Measurements from ENCODE around the gene OSER1. TPM values are rescaled to one million over a fixed set of nuclear protein-coding genes. Genes with fewer than 3 reads are reported as not detected.

OSER1 gene
- total and polyA plus RNA-seq, 9 of the 15 experiments (the other 6 are each of a cell fraction or from before 2014, with no cell fraction given): 15.5 to 57.3 (median 19.9) TPM

- H3K4me3 ChIP-seq: no peak overlapping the region
- POLR2A ChIA-PET: interaction anchor here (0.6 kb wide), 1 partner anchor 128 kb away, joined by 3 read pairs; no protein-coding TSS in a partner anchor
- BruUV-seq (replicated peaks): no TSS peak
- peaks cover 5% of the 10 kb centered on the region; the same call in 1 of the 3 replicates for H3K79me2 ChIP-seq (ENCODE audit: control insufficient read depth, insufficient read depth, low read length)
- H3K27ac ChIP-seq (ENCODE audit: extremely low read depth, low read depth, low read length): no peak overlapping the region
- no peak overlapping the region for H3K9ac ChIP-seq (ENCODE audit: insufficient read depth in 1 of 2, low read depth in 2 of 2, low read length in 2 of 2)
- H3K4me2 ChIP-seq (ENCODE audit: insufficient read depth, low read length): no peak overlapping the region
- ATAC-seq: no peak
- CTCF ChIA-PET (ENCODE audit: low intra/inter-chr PET ratio): interaction anchor here (0.6 kb wide), 1 partner anchor 510 kb away, joined by 4 read pairs; no protein-coding TSS in a partner anchor
- intact Hi-C loops (cut with micrococcal nuclease) (no loop called here), in situ Hi-C loops (cut with MboI) (no loop called here)
- DNase-seq (ENCODE audit: extremely low read depth in 1 of 4, low spot score in 3 of 4): no peak
- H3K36me3 ChIP-seq (ENCODE audit: control insufficient read depth, insufficient read depth, low read length): peaks cover 74% of the 10 kb centered on the region
- TF ChIP-seq EP300 (IDR thresholded peaks at IDR 0.05; ENCODE audit: low read length) (no peak), TFAM (CRISPR knock-in tag; conservative IDR thresholded peaks at IDR 0.05) (no peak), SIN3A (IDR thresholded peaks at IDR 0.05; ENCODE audit: borderline replicate concordance in 2 of 2, control insufficient read depth in 1 of 2, low read depth in 2 of 2, low read length in 2 of 2) (no peak), ZNF140 (CRISPR knock-in tag; IDR thresholded peaks at IDR 0.05) (no peak), ATF7 (IDR thresholded peaks at IDR 0.05) (no peak), HCFC1 (IDR thresholded peaks at IDR 0.05; ENCODE audit: low read depth, low read length) (no peak), ETV6 (IDR thresholded peaks at IDR 0.05; ENCODE audit: borderline replicate concordance in 1 of 2, low read depth in 2 of 2, low read length in 1 of 2) (no peak), ETV6 (CRISPR knock-in tag; IDR thresholded peaks at IDR 0.05; ENCODE audit: borderline replicate concordance) (no peak), NFATC3 (IDR thresholded peaks at IDR 0.05) (no peak), ZKSCAN3 (CRISPR knock-in tag; IDR thresholded peaks at IDR 0.05) (no peak), LEF1 (IDR thresholded peaks at IDR 0.05) (no peak), RBM17 (IDR thresholded peaks at IDR 0.05; ENCODE audit: borderline replicate concordance, low read depth, low read length) (no peak)
- TF ChIP-seq, protein P1, sequence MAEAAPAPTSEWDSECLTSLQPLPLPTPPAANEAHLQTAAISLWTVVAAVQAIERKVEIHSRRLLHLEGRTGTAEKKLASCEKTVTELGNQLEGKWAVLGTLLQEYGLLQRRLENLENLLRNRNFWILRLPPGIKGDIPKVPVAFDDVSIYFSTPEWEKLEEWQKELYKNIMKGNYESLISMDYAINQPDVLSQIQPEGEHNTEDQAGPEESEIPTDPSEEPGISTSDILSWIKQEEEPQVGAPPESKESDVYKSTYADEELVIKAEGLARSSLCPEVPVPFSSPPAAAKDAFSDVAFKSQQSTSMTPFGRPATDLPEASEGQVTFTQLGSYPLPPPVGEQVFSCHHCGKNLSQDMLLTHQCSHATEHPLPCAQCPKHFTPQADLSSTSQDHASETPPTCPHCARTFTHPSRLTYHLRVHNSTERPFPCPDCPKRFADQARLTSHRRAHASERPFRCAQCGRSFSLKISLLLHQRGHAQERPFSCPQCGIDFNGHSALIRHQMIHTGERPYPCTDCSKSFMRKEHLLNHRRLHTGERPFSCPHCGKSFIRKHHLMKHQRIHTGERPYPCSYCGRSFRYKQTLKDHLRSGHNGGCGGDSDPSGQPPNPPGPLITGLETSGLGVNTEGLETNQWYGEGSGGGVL (CRISPR knock-in tag; IDR thresholded peaks at IDR 0.05): no peak
- H3K4me1 ChIP-seq (replicated peaks in 1 of 2; ENCODE audit: control insufficient read depth in 2 of 2, insufficient read depth in 2 of 2, low read length in 2 of 2): peaks cover 6 to 13% of the 10 kb centered on the region in 2 experiments; a peak in 4 of 5 replicates
- no peaks in the 10 kb centered on the region for H3K27me3 ChIP-seq (ENCODE audit: control insufficient read depth in 2 of 2, insufficient read depth in 2 of 2, low read length in 2 of 2)
- no peak for FAIRE-seq
- H3K9me3 ChIP-seq (replicated peaks; ENCODE audit: control insufficient read depth, insufficient read depth, low read depth, low read length): no peaks in the 10 kb centered on the region
- H4K20me1 ChIP-seq (replicated peaks; ENCODE audit: control insufficient read depth, insufficient read depth, low read length): 0 out of 2 replicates have a peak, but pooled peaks cover 6% of the 10 kb centered on the region
- 100% methylated on average over 4 of the region's 4 CpGs for WGBS (ENCODE audit: insufficient coverage, low coverage, missing lambda C conversion rate)
- H2AFZ ChIP-seq (ENCODE audit: low read depth, low read length): no peak overlapping the region
- H3K9me1 ChIP-seq (ENCODE audit: control insufficient read depth, insufficient read depth, low read length): peaks cover 3% of the 10 kb centered on the region
These were observed 10.7 kb downstream of the OSER1 start for GRCh38 chr20:44199877-44200276.
